Calu3 (cell line): ENCODE data around the gene PCDHGA9. TPM values are rescaled to one million over a fixed set of nuclear protein-coding genes. Genes with fewer than 3 reads are reported as not detected.
"Not testable (repeated sequence)": the region's sequence is repeated elsewhere in the genome, so short reads cannot be mapped to it uniquely, and the experiment has no call there.

Experiments used
- BruUV-seq: library from RNA; stranded (reverse); fragments of 400-500 nt; replicated peaks from 2 replicates; lab custom pipeline; 2021; lab: Mats Ljungman, UMichigan
- CTCF ChIA-PET: fragments of 300-600 bp; sonication (Branson Sonifier 250); formaldehyde crosslinking; loops from one replicate; lab custom pipeline; 2022; ENCODE audit warnings: antibody characterized with exemption; lab: Charles Lee
- DNase-seq: peaks from one replicate; pipeline ENCODE4 v3.0.0; 2022
- H3K27ac Mint-ChIP-seq: one replicate; pipeline ENCODE4 v1.8.0; 2022; ENCODE audit warnings: mixed read lengths; ENCODE audit not compliant: unreplicated experiment
- H3K27me3 Mint-ChIP-seq: one replicate; pipeline ENCODE4 v1.8.0; 2022; ENCODE audit warnings: mixed read lengths; ENCODE audit not compliant: unreplicated experiment
- H3K36me3 Mint-ChIP-seq: one replicate; pipeline ENCODE4 v1.8.0; 2022; ENCODE audit warnings: mild to moderate bottlenecking, moderate library complexity, mixed read lengths; ENCODE audit not compliant: insufficient read depth, unreplicated experiment
- H3K4me1 Mint-ChIP-seq: one replicate; pipeline ENCODE4 v1.8.0; 2022; ENCODE audit warnings: mild to moderate bottlenecking, low read depth, mixed read lengths; ENCODE audit not compliant: unreplicated experiment
- H3K4me3 Mint-ChIP-seq: one replicate; pipeline ENCODE4 v1.8.0; 2022; ENCODE audit warnings: mild to moderate bottlenecking, low read depth, moderate library complexity, mixed read lengths; ENCODE audit not compliant: unreplicated experiment
- H3K9me3 Mint-ChIP-seq: one replicate; pipeline ENCODE4 v1.8.0; 2022; ENCODE audit warnings: low read depth, mixed read lengths; ENCODE audit not compliant: unreplicated experiment
- intact Hi-C: fragments of 100-400 bp; cut with micrococcal nuclease; formaldehyde crosslinking; loops from one replicate; pipeline ENCODE4 v1.10.0; 2022; ENCODE audit not compliant: unreplicated experiment
- total RNA-seq: library from RNA; stranded (reverse); gene quantifications from 2 replicates; pipeline ENCODE4 v1.2.3, GENCODE V29; 2022
- TF ChIP-seq, protein P1 (sequence below): fragments of 200-600 bp; IDR thresholded peaks from one replicate; pipeline ENCODE4 v1.8.0; 2022; ENCODE audit warnings: antibody characterized with exemption; ENCODE audit not compliant: unreplicated experiment

The PCDHGA9 gene
- total RNA-seq, 1 experiment from 2014 or later: 18.1 TPM

GRCh38 chr5:141388661-141389060 is 13.9 kb upstream of the PCDHGA9 start:
- Mint-ChIP-seq H3K27ac (no peak overlapping the region), H3K9me3 (peaks cover 13% of the 10 kb centered on the region), H3K4me1 (no peaks in the 10 kb centered on the region), H3K36me3 (peaks cover 9% of the 10 kb centered on the region), H3K4me3 (no peak overlapping the region), H3K27me3 (no peaks in the 10 kb centered on the region)
- CTCF ChIA-PET: no interaction called here
- no TSS peak for BruUV-seq
- intact Hi-C loops: no loop called here
- TF ChIP-seq, protein P1, sequence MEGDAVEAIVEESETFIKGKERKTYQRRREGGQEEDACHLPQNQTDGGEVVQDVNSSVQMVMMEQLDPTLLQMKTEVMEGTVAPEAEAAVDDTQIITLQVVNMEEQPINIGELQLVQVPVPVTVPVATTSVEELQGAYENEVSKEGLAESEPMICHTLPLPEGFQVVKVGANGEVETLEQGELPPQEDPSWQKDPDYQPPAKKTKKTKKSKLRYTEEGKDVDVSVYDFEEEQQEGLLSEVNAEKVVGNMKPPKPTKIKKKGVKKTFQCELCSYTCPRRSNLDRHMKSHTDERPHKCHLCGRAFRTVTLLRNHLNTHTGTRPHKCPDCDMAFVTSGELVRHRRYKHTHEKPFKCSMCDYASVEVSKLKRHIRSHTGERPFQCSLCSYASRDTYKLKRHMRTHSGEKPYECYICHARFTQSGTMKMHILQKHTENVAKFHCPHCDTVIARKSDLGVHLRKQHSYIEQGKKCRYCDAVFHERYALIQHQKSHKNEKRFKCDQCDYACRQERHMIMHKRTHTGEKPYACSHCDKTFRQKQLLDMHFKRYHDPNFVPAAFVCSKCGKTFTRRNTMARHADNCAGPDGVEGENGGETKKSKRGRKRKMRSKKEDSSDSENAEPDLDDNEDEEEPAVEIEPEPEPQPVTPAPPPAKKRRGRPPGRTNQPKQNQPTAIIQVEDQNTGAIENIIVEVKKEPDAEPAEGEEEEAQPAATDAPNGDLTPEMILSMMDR: no peak
- DNase-seq: no peak

GRCh38 chr5:141389153-141390042 is 13.2 kb upstream of the PCDHGA9 start:
- no peaks in the 10 kb centered on the region for H3K4me1 Mint-ChIP-seq
- H3K27me3 Mint-ChIP-seq: no peaks in the 10 kb centered on the region
- peaks cover 17% of the 10 kb centered on the region for H3K9me3 Mint-ChIP-seq
- intact Hi-C loops: no loop called here
- H3K27ac Mint-ChIP-seq: no peak overlapping the region
- BruUV-seq: no TSS peak
- DNase-seq: no peak
- H3K36me3 Mint-ChIP-seq: peaks cover 9% of the 10 kb centered on the region
- H3K4me3 Mint-ChIP-seq: no peak overlapping the region
- CTCF ChIA-PET: no interaction called here
- TF ChIP-seq, protein P1: no peak

DNA sequence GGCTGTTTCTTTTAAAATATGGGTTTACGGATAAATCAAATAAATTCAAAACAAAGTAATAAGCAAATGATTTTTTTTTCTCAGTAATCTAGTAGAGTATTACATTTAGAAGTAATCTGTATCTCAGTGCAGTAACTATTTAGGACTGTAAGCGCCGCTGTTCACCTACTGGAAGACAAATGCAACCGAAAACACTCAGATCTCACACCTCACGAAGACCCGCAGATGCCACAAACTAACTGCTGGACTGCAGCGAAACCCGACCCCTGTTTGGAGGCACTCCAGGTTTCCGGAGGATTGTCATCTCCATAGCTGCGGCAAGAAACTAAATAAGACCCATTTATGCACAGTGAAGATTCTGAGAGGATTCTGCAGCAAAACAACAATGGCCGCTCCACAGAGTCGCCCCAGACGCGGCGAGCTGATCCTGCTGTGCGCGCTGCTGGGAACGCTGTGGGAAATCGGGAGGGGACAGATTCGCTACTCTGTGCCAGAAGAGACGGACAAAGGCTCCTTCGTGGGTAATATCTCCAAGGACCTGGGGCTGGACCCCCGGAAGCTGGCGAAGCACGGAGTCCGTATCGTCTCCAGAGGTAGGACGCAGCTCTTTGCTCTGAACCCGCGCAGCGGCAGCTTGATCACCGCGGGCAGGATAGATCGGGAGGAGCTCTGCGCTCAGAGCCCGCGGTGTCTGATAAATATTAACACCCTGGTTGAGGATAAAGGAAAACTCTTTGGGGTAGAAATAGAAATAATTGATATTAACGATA is 10.0 kb upstream of the PCDHGA9 start, which contains the start of gene PCDHGA8:
Gene PCDHGA8, plus strand, starts transcription at position 205 of the 770 bp plus-strand sequence. Its CDS starts 181 bp downstream, at position 386.
- TF ChIP-seq, protein P1: no peak
- intact Hi-C loops: no loop called here
- CTCF ChIA-PET: no interaction called here
- Mint-ChIP-seq H3K27me3 (no peaks in the 10 kb centered on the region), H3K27ac (no peak within 1 kb of the TSS), H3K4me3 (no peak within 1 kb of the TSS), H3K36me3 (peaks cover 9% of the 10 kb centered on the region), H3K9me3 (peaks cover 20% of the 10 kb centered on the region), H3K4me1 (no peaks in the 10 kb centered on the region)
- no peak for DNase-seq
- BruUV-seq: no TSS peak

GRCh38 chr5:141393267-141393666 is 9.3 kb upstream of the PCDHGA9 start:
- intact Hi-C loops: no loop called here
- BruUV-seq: no TSS peak
- no peak overlapping the region for H3K4me3 Mint-ChIP-seq
- TF ChIP-seq, protein P1: no peak
- DNase-seq: no peak
- peaks cover 20% of the 10 kb centered on the region for H3K9me3 Mint-ChIP-seq
- H3K27me3 Mint-ChIP-seq: no peaks in the 10 kb centered on the region
- H3K36me3 Mint-ChIP-seq: peaks cover 9% of the 10 kb centered on the region
- H3K27ac Mint-ChIP-seq: no peak overlapping the region
- H3K4me1 Mint-ChIP-seq: no peaks in the 10 kb centered on the region
- CTCF ChIA-PET: no interaction called here

DNA sequence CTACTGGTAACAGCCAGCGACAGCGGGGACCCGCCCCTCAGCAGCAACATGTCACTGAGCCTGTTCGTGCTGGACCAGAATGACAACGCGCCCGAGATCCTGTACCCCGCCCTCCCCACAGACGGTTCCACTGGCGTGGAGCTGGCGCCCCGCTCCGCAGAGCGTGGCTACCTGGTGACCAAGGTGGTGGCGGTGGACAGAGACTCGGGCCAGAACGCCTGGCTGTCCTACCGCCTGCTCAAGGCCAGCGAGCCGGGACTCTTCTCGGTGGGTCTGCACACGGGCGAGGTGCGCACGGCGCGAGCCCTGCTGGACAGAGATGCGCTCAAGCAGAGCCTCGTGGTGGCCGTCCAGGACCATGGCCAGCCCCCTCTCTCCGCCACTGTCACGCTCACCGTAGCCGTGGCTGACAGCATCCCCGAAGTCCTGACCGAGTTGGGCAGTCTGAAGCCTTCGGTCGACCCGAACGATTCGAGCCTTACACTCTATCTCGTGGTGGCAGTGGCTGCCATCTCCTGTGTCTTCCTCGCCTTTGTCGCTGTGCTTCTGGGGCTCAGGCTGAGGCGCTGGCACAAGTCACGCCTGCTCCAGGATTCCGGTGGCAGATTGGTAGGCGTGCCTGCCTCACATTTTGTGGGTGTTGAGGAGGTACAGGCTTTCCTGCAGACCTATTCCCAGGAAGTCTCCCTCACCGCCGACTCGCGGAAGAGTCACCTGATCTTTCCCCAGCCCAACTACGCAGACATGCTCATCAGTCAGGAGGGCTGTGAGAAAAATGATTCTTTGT is 8.0 kb upstream of the PCDHGA9 start:
- BruUV-seq, DNase-seq, H3K4me3 Mint-ChIP-seq, CTCF ChIA-PET, H3K27ac Mint-ChIP-seq, H3K4me1 Mint-ChIP-seq, H3K27me3 Mint-ChIP-seq, intact Hi-C loops: not testable (repeated sequence)
- H3K36me3 Mint-ChIP-seq: peaks cover 13% of the 10 kb centered on the region
- H3K9me3 Mint-ChIP-seq: peaks cover 13% of the 10 kb centered on the region
